DND-41 (cell line): ENCODE measurements around the gene BFAR.

ENCODE experiments used
- EZH2 ChIP-seq: IDR thresholded peaks from 3 replicates; pipeline ENCODE4 v1.6.1; 2012; ENCODE audit warnings: borderline replicate concordance, low read depth, mild to moderate bottlenecking, moderate library complexity, low read length, inconsistent platforms; ENCODE audit not compliant: severe bottlenecking
- TF ChIP-seq, protein P1 (sequence below): IDR thresholded peaks from 2 replicates; pipeline ENCODE4 v1.5.1; 2012; ENCODE audit warnings: borderline replicate concordance, low read length, moderate library complexity, mild to moderate bottlenecking; ENCODE audit not compliant: poor library complexity, severe bottlenecking; ENCODE audit errors: extremely low read depth

DNA sequence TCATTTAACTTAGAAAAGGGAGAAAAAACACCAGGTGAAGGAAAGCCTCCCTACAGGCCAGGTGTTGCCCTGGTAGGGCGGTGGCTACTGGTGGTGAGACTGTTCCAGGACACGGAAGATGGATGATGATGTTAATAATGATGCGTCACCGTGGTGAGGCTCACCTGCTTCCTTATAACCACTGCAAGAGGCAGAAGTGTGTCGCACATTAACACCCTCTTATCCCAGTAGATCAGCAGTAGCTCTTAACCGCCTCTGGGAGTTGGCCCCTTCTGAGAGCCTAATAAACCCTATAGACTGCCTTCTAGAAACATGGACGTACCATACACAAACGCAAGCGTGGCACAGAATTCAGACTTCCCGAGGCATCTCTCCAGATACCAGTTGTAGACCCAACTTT is 7.8 kb downstream of the BFAR start:
- TF ChIP-seq, protein P1, sequence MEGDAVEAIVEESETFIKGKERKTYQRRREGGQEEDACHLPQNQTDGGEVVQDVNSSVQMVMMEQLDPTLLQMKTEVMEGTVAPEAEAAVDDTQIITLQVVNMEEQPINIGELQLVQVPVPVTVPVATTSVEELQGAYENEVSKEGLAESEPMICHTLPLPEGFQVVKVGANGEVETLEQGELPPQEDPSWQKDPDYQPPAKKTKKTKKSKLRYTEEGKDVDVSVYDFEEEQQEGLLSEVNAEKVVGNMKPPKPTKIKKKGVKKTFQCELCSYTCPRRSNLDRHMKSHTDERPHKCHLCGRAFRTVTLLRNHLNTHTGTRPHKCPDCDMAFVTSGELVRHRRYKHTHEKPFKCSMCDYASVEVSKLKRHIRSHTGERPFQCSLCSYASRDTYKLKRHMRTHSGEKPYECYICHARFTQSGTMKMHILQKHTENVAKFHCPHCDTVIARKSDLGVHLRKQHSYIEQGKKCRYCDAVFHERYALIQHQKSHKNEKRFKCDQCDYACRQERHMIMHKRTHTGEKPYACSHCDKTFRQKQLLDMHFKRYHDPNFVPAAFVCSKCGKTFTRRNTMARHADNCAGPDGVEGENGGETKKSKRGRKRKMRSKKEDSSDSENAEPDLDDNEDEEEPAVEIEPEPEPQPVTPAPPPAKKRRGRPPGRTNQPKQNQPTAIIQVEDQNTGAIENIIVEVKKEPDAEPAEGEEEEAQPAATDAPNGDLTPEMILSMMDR = no peak
- TF ChIP-seq EZH2 = no peak
